NB4 (cell line): Measurements from ENCODE around the gene MAPK4.

Source experiments
- MYC ChIP-seq: IDR thresholded peaks from 2 replicates; pipeline ENCODE4 v1.6.1; 2011; ENCODE audit warnings: low read depth, low read length
- POLR2A ChIP-seq: IDR thresholded peaks from 2 replicates; pipeline ENCODE4 v1.6.1; 2011; ENCODE audit warnings: mild to moderate bottlenecking; ENCODE audit not compliant: insufficient read length; ENCODE audit errors: extremely low read depth
- TF ChIP-seq, protein P1 (sequence below): IDR thresholded peaks from one replicate; pipeline ENCODE4 v1.5.1; 2012; ENCODE audit warnings: low read depth, low read length
- TF ChIP-seq, protein P2 (sequence below): IDR thresholded peaks from 2 replicates; pipeline ENCODE4 v1.6.1; 2011; ENCODE audit warnings: low read depth, low read length

DNA sequence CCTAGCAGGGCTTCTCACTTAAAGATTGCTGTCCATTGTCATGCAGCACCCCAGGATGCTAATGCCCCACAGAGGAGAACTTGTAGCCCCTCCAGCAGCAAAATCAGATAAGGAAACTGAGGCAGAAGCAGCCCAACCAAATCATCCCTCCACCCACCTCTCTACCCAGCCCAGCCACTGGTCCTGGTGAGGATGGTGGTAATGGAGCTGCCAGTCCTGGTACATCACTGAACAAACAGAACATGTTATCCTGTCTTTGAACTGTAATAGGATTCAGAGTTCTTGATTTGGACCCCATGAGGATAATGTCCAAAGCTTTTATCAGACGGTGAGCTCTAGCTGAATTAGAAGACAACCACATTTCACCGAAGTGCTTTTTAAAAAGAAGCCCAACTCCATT is 146.8 kb downstream of the MAPK4 start:
- TF ChIP-seq, protein P1, sequence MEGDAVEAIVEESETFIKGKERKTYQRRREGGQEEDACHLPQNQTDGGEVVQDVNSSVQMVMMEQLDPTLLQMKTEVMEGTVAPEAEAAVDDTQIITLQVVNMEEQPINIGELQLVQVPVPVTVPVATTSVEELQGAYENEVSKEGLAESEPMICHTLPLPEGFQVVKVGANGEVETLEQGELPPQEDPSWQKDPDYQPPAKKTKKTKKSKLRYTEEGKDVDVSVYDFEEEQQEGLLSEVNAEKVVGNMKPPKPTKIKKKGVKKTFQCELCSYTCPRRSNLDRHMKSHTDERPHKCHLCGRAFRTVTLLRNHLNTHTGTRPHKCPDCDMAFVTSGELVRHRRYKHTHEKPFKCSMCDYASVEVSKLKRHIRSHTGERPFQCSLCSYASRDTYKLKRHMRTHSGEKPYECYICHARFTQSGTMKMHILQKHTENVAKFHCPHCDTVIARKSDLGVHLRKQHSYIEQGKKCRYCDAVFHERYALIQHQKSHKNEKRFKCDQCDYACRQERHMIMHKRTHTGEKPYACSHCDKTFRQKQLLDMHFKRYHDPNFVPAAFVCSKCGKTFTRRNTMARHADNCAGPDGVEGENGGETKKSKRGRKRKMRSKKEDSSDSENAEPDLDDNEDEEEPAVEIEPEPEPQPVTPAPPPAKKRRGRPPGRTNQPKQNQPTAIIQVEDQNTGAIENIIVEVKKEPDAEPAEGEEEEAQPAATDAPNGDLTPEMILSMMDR = no peak
- TF ChIP-seq POLR2A (no peak), MYC (no peak)
- TF ChIP-seq, protein P2, sequence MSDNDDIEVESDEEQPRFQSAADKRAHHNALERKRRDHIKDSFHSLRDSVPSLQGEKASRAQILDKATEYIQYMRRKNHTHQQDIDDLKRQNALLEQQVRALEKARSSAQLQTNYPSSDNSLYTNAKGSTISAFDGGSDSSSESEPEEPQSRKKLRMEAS = no peak
